Liver (tissue), 3 donors: ENCODE results near the gene IFT81.

ENCODE experiments used
- ATF3 ChIP-seq: IDR thresholded peaks from 2 replicates; pipeline ENCODE4 v1.6.1; 2016; ENCODE audit warnings: antibody characterized with exemption
- RAD21 ChIP-seq, 2 donors: IDR thresholded peaks; 2 replicates each; pipeline ENCODE4 v1.6.1; 2016; ENCODE audit warnings: antibody characterized with exemption in 2 of 2, mild to moderate bottlenecking in 2 of 2
- TF ChIP-seq, protein P1 (sequence below): fragments of 150-350 bp; IDR thresholded peaks from 2 replicates; pipeline ENCODE4 v1.5.1; 2017; ENCODE audit warnings: improper control_type of control experiment, low read depth, low read length; ENCODE audit not compliant: missing input control
- TF ChIP-seq, protein P2 (sequence below): IDR thresholded peaks from 2 replicates; pipeline ENCODE4 v1.6.1; 2016; ENCODE audit warnings: antibody characterized with exemption
- donor health status: healthy.
- donor health status: healthy.

GRCh38 chr12:110248096-110248447 is 123.9 kb downstream of the IFT81 start:
- TF ChIP-seq, protein P1, sequence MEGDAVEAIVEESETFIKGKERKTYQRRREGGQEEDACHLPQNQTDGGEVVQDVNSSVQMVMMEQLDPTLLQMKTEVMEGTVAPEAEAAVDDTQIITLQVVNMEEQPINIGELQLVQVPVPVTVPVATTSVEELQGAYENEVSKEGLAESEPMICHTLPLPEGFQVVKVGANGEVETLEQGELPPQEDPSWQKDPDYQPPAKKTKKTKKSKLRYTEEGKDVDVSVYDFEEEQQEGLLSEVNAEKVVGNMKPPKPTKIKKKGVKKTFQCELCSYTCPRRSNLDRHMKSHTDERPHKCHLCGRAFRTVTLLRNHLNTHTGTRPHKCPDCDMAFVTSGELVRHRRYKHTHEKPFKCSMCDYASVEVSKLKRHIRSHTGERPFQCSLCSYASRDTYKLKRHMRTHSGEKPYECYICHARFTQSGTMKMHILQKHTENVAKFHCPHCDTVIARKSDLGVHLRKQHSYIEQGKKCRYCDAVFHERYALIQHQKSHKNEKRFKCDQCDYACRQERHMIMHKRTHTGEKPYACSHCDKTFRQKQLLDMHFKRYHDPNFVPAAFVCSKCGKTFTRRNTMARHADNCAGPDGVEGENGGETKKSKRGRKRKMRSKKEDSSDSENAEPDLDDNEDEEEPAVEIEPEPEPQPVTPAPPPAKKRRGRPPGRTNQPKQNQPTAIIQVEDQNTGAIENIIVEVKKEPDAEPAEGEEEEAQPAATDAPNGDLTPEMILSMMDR = no peak
- TF ChIP-seq RAD21 (IDR thresholded peaks at IDR 0.05) (no peak), ATF3 (no peak)
- TF ChIP-seq, protein P2, sequence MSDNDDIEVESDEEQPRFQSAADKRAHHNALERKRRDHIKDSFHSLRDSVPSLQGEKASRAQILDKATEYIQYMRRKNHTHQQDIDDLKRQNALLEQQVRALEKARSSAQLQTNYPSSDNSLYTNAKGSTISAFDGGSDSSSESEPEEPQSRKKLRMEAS = no peak
